ENCODE data around the gene ST8SIA6. TPM values are rescaled to one million over a fixed set of nuclear protein-coding genes. Genes with fewer than 3 reads are reported as not detected.

ST8SIA6 gene
- total RNA-seq, 2 experiments from 2014 or later = not detected

DNA sequence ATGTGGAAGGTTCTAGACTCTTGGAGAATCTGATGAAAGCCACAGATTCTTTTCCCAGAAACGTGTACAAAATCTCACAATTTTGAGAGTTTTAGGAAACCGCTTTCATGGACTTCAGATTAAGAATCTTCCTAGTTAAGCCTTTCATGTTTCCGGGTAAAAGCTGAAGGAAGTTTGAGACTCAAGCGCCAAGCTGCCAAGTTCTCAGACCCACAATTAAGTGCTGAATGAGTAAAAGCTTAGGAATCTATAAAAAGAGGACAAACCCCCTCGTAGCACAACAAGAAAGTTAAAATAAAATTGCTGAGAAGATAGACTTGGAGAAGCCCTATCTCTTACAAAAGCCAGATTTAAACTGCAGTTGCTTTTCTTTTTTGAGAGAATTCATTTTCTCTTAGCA is 99.6 kb downstream of the ST8SIA6 start:
- Histone ChIP-seq H3K4me3 (ENCODE audit: low read depth, low read length, poor library complexity, severe bottlenecking) (no peak overlapping the region), H2AFZ (ENCODE audit: low read length) (no peak overlapping the region), H3K36me3 (ENCODE audit: insufficient read depth, low read length) (no peaks in the 10 kb centered on the region), H3K4me2 (ENCODE audit: low read length) (no peak overlapping the region), H3K79me2 (ENCODE audit: insufficient read depth, low read depth, low read length) (no peaks in the 10 kb centered on the region), H4K20me1 (ENCODE audit: insufficient read depth, low read length) (no peaks in the 10 kb centered on the region), H3K9me2 (ENCODE audit: insufficient read depth, low read length) (no peaks in the 10 kb centered on the region), H3K4me1 (ENCODE audit: insufficient read depth, low read length, poor library complexity, severe bottlenecking) (no peaks in the 10 kb centered on the region), H3K9me3 (ENCODE audit: low read length) (no peaks in the 10 kb centered on the region), H3K27ac (ENCODE audit: low read depth, low read length, poor library complexity, severe bottlenecking) (no peak overlapping the region)
- POLR2A ChIA-PET = interaction anchor here (1.3 kb wide), 1 partner anchor 27 kb away, joined by 4 read pairs; no protein-coding TSS in a partner anchor
- CTCF ChIA-PET (ENCODE audit: unreplicated experiment) = no interaction called here
- BruUV-seq (replicated peaks) = no TSS peak
- DNase-seq (ENCODE audit: low spot score) = no peak
- intact Hi-C loops (cut with micrococcal nuclease; ENCODE audit: unreplicated experiment) = no loop called here
- no peak for TF ChIP-seq EZH2phosphoT487 (IDR thresholded peaks at IDR 0.05; ENCODE audit: borderline replicate concordance, low read depth, low read length)
- TF ChIP-seq, protein P1, sequence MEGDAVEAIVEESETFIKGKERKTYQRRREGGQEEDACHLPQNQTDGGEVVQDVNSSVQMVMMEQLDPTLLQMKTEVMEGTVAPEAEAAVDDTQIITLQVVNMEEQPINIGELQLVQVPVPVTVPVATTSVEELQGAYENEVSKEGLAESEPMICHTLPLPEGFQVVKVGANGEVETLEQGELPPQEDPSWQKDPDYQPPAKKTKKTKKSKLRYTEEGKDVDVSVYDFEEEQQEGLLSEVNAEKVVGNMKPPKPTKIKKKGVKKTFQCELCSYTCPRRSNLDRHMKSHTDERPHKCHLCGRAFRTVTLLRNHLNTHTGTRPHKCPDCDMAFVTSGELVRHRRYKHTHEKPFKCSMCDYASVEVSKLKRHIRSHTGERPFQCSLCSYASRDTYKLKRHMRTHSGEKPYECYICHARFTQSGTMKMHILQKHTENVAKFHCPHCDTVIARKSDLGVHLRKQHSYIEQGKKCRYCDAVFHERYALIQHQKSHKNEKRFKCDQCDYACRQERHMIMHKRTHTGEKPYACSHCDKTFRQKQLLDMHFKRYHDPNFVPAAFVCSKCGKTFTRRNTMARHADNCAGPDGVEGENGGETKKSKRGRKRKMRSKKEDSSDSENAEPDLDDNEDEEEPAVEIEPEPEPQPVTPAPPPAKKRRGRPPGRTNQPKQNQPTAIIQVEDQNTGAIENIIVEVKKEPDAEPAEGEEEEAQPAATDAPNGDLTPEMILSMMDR (conservative IDR thresholded peaks at IDR 0.05; ENCODE audit: low read length) = no peak

DNA sequence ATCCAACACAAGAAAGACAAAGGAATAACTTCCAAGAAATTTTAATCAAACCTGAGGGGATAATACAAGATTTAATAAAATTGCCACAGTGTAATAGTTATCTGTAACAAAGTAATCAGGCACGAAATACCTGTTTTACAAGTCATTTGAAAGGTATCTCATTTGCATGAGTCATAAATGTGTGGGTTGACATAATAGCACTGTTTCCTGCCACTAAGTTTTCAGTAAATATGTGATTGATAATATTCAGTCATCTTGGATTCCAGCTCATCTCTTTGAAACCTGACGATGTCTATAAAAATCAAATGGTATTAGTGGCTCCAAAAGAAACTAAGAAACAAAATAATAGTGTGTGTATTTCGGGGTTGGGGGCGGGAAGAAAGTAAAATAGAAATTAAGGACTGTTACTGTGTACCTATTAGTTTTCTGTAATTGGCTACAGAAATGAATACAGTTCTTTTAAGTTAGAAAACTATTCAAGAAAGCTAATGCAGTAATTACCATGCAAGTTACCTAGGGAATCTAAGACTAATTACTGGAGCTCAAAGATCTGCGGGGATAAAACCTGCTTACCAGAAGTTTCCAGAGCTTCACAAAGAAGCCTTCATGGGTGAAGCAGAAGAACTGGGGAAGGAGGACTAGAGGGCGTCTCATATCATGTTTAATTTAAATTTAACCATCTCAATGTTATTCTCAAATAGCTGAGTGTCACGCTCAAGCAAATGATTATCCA is 100.7 kb downstream of the ST8SIA6 start:
- no peaks in the 10 kb centered on the region for H3K4me1 ChIP-seq (ENCODE audit: insufficient read depth, low read length, poor library complexity, severe bottlenecking)
- no peak overlapping the region for H3K4me3 ChIP-seq (ENCODE audit: low read depth, low read length, poor library complexity, severe bottlenecking)
- POLR2A ChIA-PET = interaction anchor here (0.5 kb wide), 1 partner anchor 178 kb away, joined by 3 read pairs; no protein-coding TSS in a partner anchor
- H4K20me1 ChIP-seq (ENCODE audit: insufficient read depth, low read length) = no peaks in the 10 kb centered on the region
- CTCF ChIA-PET (ENCODE audit: unreplicated experiment) = no interaction called here
- H3K9me2 ChIP-seq (ENCODE audit: insufficient read depth, low read length) = no peaks in the 10 kb centered on the region
- H3K27ac ChIP-seq (ENCODE audit: low read depth, low read length, poor library complexity, severe bottlenecking) = no peak overlapping the region
- no peak for DNase-seq (ENCODE audit: low spot score)
- H3K36me3 ChIP-seq (ENCODE audit: insufficient read depth, low read length) = no peaks in the 10 kb centered on the region
- no peaks in the 10 kb centered on the region for H3K79me2 ChIP-seq (ENCODE audit: insufficient read depth, low read depth, low read length)
- H2AFZ ChIP-seq (ENCODE audit: low read length) = no peak overlapping the region
- BruUV-seq (replicated peaks) = no TSS peak
- intact Hi-C loops (cut with micrococcal nuclease; ENCODE audit: unreplicated experiment) = no loop called here
- H3K9me3 ChIP-seq (ENCODE audit: low read length) = no peaks in the 10 kb centered on the region
- TF ChIP-seq EZH2phosphoT487 (IDR thresholded peaks at IDR 0.05; ENCODE audit: borderline replicate concordance, low read depth, low read length) = no peak
- TF ChIP-seq, protein P1 (conservative IDR thresholded peaks at IDR 0.05; ENCODE audit: low read length) = no peak
- no peak overlapping the region for H3K4me2 ChIP-seq (ENCODE audit: low read length)

DNA sequence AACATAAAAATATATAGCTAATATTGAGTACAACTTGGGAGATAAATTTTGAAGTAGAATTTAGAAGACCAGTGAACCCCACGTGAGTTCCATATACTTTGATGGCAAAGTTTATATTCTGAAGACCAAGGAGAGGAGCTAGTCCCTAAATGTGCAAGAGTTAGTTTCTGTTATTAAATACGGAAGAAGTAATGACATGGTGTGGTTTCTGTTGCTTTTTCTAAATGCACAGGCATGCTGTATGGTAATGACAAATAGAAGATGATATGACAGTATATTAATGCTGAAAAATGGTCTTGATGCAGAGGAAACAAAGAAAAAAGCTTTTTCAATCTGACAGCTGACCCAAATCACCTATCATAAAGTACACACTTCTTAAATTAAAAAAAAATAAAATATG is 101.8 kb downstream of the ST8SIA6 start:
- Histone ChIP-seq H3K4me2 (ENCODE audit: low read length) (no peak overlapping the region), H3K36me3 (ENCODE audit: insufficient read depth, low read length) (no peaks in the 10 kb centered on the region), H3K27ac (ENCODE audit: low read depth, low read length, poor library complexity, severe bottlenecking) (no peak overlapping the region), H3K4me3 (ENCODE audit: low read depth, low read length, poor library complexity, severe bottlenecking) (no peak overlapping the region), H3K4me1 (ENCODE audit: insufficient read depth, low read length, poor library complexity, severe bottlenecking) (no peaks in the 10 kb centered on the region), H3K9me3 (ENCODE audit: low read length) (no peaks in the 10 kb centered on the region), H4K20me1 (ENCODE audit: insufficient read depth, low read length) (no peaks in the 10 kb centered on the region), H3K79me2 (ENCODE audit: insufficient read depth, low read depth, low read length) (no peaks in the 10 kb centered on the region), H2AFZ (ENCODE audit: low read length) (no peak overlapping the region), H3K9me2 (ENCODE audit: insufficient read depth, low read length) (no peaks in the 10 kb centered on the region)
- ChIA-PET CTCF (ENCODE audit: unreplicated experiment) (no interaction called here), POLR2A (interaction anchor here (0.7 kb wide), 1 partner anchor 217 kb away, joined by 3 read pairs; no protein-coding TSS in a partner anchor)
- no peak for DNase-seq (ENCODE audit: low spot score)
- no TSS peak for BruUV-seq (replicated peaks)
- TF ChIP-seq, protein P1 (conservative IDR thresholded peaks at IDR 0.05; ENCODE audit: low read length) = no peak
- TF ChIP-seq EZH2phosphoT487 (IDR thresholded peaks at IDR 0.05; ENCODE audit: borderline replicate concordance, low read depth, low read length) = no peak
- intact Hi-C loops (cut with micrococcal nuclease; ENCODE audit: unreplicated experiment) = no loop called here
